ENCODE data around the gene SUCLG2. TPM values are rescaled to one million over a fixed set of nuclear protein-coding genes. Genes with fewer than 3 reads are reported as not detected.
"Not testable (repeated sequence)": the region's sequence is repeated elsewhere in the genome, so short reads cannot be mapped to it uniquely, and the experiment has no call there.

The SUCLG2 gene
- total RNA-seq, 3 donors from 2014 or later: 28.3 to 38.2 (median 29.7) TPM

GRCh38 chr3:67609709-67610108 is 44.7 kb downstream of the SUCLG2 start:
- Mint-ChIP-seq H3K4me1 (ENCODE audit: low read depth) (peaks cover 48% of the 10 kb centered on the region), H3K27me3 (ENCODE audit: low read depth) (no peaks in the 10 kb centered on the region), H3K4me3 (no peak overlapping the region), H3K36me3 (ENCODE audit: insufficient read depth) (peaks cover 59% of the 10 kb centered on the region), H3K9me3 (peaks cover 9% of the 10 kb centered on the region)
- ATAC-seq: no peak
- DNase-seq: no peak

DNA sequence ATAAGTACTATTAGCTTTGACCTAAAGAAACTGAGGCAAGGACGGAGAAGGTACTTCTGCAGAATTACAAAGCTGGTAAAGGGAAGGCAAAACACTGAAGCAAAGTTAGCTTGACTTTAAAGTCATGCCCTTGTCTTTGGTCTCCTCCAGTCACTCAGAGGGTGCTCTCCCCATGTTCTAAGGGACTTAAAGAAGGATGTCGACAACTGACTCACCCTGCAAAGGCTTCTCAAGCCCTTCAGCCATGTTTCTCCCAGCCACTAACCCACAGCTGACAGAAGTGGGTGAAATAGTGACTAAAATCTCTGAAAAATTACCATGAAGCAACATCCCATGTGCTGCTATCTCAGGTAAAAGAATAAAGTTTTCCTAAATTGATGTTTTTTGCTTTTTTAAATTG is 46.4 kb downstream of the SUCLG2 start:
- H3K9me3 Mint-ChIP-seq: peaks cover 9% of the 10 kb centered on the region
- DNase-seq (no peak), ATAC-seq (no peak)
- H3K4me3 Mint-ChIP-seq: no peak overlapping the region
- H3K4me1 Mint-ChIP-seq (ENCODE audit: low read depth): peaks cover 55% of the 10 kb centered on the region
- H3K27me3 Mint-ChIP-seq (ENCODE audit: low read depth): no peaks in the 10 kb centered on the region
- H3K36me3 Mint-ChIP-seq (ENCODE audit: insufficient read depth): peaks cover 56% of the 10 kb centered on the region

GRCh38 chr3:67605377-67605776 is 49.0 kb downstream of the SUCLG2 start:
- peaks cover 50% of the 10 kb centered on the region for H3K36me3 Mint-ChIP-seq (ENCODE audit: insufficient read depth)
- H3K9me3 Mint-ChIP-seq: peaks cover 9% of the 10 kb centered on the region
- H3K27me3 Mint-ChIP-seq (ENCODE audit: low read depth): no peaks in the 10 kb centered on the region
- ATAC-seq: peak; percentile 38 to 60
- DNase-seq: no peak
- H3K4me3 Mint-ChIP-seq: no peak overlapping the region
- peaks cover 69% of the 10 kb centered on the region for H3K4me1 Mint-ChIP-seq (ENCODE audit: low read depth)

- Mint-ChIP-seq H3K27me3 (ENCODE audit: low read depth) (no peaks in the 10 kb centered on the region), H3K9me3 (peaks cover 2% of the 10 kb centered on the region), H3K4me3 (no peak overlapping the region), H3K36me3 (ENCODE audit: insufficient read depth) (peaks cover 40% of the 10 kb centered on the region), H3K4me1 (ENCODE audit: low read depth) (peaks cover 82% of the 10 kb centered on the region)
- DNase-seq (no peak), ATAC-seq (no peak)
These were observed 51.6 kb downstream of the SUCLG2 start for GRCh38 chr3:67602816-67603215.

GRCh38 chr3:67601919-67602608 is 52.3 kb downstream of the SUCLG2 start:
- peaks cover 83% of the 10 kb centered on the region for H3K4me1 Mint-ChIP-seq (ENCODE audit: low read depth)

DNA sequence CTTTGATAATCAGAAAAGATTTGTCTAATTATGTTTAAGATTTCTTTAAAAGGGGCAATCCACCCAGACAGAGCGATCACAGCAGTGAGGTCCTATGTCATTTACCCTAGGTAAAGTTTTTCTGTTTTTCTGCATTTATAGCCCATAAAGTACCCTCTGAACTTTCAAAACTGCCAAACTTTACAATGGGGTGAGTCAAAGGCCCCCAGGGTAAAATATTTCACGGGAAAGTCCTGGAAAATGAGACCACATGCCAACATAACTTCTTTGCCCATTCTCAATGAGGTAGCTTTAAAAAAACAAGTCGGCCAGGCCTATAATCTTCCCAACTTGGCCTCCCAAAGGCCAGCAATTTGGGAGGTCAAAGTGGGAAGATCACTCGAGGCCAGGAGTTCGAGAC is 53.0 kb downstream of the SUCLG2 start:
- H3K9me3 Mint-ChIP-seq: no peaks in the 10 kb centered on the region
- no peak for DNase-seq
- no peak overlapping the region for H3K4me3 Mint-ChIP-seq
- ATAC-seq: no peak
- H3K27me3 Mint-ChIP-seq (ENCODE audit: low read depth): no peaks in the 10 kb centered on the region
- H3K36me3 Mint-ChIP-seq (ENCODE audit: insufficient read depth): peaks cover 37% of the 10 kb centered on the region
- H3K4me1 Mint-ChIP-seq (ENCODE audit: low read depth): peaks cover 88% of the 10 kb centered on the region

More at GRCh38 chr3:67601919-67602608, 52.3 kb downstream of the SUCLG2 start:
- no peaks in the 10 kb centered on the region for H3K27me3 Mint-ChIP-seq (ENCODE audit: low read depth)
- ATAC-seq: no peak
- peaks cover 34% of the 10 kb centered on the region for H3K36me3 Mint-ChIP-seq (ENCODE audit: insufficient read depth)
- H3K9me3 Mint-ChIP-seq: no peaks in the 10 kb centered on the region
- peak overlapping the region; percentile 46 for H3K4me3 Mint-ChIP-seq
- no peak for DNase-seq

DNA sequence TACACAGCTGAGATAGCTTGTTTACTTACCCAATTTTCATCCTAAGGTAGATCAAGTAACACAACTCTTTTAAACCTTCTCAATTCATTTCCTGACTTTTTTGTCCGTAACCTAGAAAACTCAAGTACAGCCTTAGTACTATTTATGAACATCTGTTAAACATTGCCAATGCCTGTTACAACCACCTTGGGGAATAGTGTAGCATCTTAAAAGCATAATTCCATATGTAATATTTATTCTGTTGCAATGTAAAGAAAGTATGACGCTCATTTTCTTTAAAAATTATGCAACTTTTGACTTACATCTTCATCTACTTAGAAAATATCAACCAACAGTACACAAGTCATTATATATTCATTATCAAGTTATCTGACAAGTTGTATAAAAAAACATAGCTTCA is 54.6 kb downstream of the SUCLG2 start:
- Mint-ChIP-seq H3K9me3 (no peaks in the 10 kb centered on the region), H3K4me1 (ENCODE audit: low read depth) (peaks cover 88% of the 10 kb centered on the region), H3K36me3 (ENCODE audit: insufficient read depth) (peaks cover 30% of the 10 kb centered on the region), H3K4me3 (peak overlapping the region; percentile 16), H3K27me3 (ENCODE audit: low read depth) (no peaks in the 10 kb centered on the region)
- ATAC-seq (no peak), DNase-seq (no peak)

DNA sequence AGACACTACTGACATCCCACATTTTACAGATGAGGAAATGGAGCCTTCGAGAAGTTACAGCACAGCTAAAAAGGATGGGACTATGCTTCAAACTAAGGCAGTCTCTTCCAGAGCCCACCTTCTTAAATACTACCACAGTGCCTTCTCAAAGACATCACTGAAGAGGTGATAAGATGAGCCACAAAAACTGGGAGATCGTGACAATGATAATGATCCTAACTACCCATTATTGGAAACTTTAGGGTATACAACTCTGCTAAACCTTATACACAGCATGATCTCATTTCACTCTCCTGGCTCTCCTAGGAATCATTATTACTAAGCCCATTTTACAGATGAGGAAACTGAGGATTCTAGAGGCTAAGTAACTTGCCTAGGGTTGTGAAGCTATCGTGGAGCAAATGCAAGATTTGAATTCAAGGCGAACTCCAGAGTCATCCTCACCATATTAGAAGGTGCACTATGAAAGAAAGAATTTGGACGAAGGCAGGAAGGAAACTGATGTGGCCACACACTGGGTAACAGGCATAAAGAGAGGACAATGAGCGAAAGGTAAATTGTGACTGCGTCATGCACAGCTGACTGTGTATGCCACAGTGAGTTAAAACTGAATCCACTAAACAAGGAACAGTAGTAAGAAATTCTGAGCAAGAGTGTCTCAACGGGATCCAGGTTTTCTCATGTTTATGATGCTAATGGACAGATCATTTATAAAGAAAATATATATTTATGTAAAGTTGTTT is 55.4 kb downstream of the SUCLG2 start:
- H3K9me3 Mint-ChIP-seq: no peaks in the 10 kb centered on the region
- peak in 1 of 2 donors; percentile 55 for ATAC-seq
- H3K4me3 Mint-ChIP-seq: no peak overlapping the region
- peaks cover 26% of the 10 kb centered on the region for H3K36me3 Mint-ChIP-seq (ENCODE audit: insufficient read depth)
- no peak for DNase-seq
- H3K27me3 Mint-ChIP-seq (ENCODE audit: low read depth): no peaks in the 10 kb centered on the region
- peaks cover 86% of the 10 kb centered on the region for H3K4me1 Mint-ChIP-seq (ENCODE audit: low read depth)

- peaks cover 40% of the 10 kb centered on the region for H3K36me3 Mint-ChIP-seq (ENCODE audit: insufficient read depth)
- no peaks in the 10 kb centered on the region for H3K27me3 Mint-ChIP-seq (ENCODE audit: low read depth)
- H3K9me3 Mint-ChIP-seq: no peaks in the 10 kb centered on the region
- H3K4me1 Mint-ChIP-seq (ENCODE audit: low read depth): peaks cover 67% of the 10 kb centered on the region
- ATAC-seq (no peak), DNase-seq (no peak)
- no peak overlapping the region for H3K4me3 Mint-ChIP-seq
These were observed 59.0 kb downstream of the SUCLG2 start for GRCh38 chr3:67595424-67595823.

GRCh38 chr3:67593761-67594234 is 60.6 kb downstream of the SUCLG2 start:
- H3K27me3 Mint-ChIP-seq (ENCODE audit: low read depth): no peaks in the 10 kb centered on the region
- H3K36me3 Mint-ChIP-seq (ENCODE audit: insufficient read depth): peaks cover 45% of the 10 kb centered on the region
- no peak for ATAC-seq
- H3K4me3 Mint-ChIP-seq: no peak overlapping the region
- no peaks in the 10 kb centered on the region for H3K9me3 Mint-ChIP-seq
- H3K4me1 Mint-ChIP-seq (ENCODE audit: low read depth): peaks cover 58% of the 10 kb centered on the region
- no peak for DNase-seq

DNA sequence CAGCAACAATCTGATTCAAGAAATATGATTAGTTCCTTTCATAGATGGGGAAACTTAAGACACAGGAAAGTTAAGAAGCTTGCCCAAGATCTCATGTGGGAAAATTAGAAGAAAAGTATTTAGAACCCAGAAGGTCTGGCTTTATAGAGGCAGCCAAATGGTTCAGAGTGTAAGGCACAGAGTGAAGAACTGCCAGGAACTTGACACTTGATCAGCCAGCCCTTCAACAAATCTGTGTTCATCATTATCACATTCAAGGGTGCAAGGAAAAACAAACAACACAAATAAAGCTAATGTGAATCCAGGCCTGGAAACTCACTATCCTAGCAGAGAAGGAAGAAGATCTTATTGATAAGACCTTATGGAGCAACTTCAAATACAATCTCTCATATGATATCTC is 62.4 kb downstream of the SUCLG2 start:
- Mint-ChIP-seq H3K4me3 (no peak overlapping the region), H3K4me1 (ENCODE audit: low read depth) (peaks cover 53% of the 10 kb centered on the region), H3K27me3 (ENCODE audit: low read depth) (no peaks in the 10 kb centered on the region), H3K9me3 (no peaks in the 10 kb centered on the region), H3K36me3 (ENCODE audit: insufficient read depth) (peaks cover 46% of the 10 kb centered on the region)
- ATAC-seq (no peak), DNase-seq (no peak)

GRCh38 chr3:67587811-67588210 is 66.6 kb downstream of the SUCLG2 start:
- H3K4me1 Mint-ChIP-seq (ENCODE audit: low read depth): peaks cover 52% of the 10 kb centered on the region
- H3K36me3 Mint-ChIP-seq (ENCODE audit: insufficient read depth): peaks cover 58% of the 10 kb centered on the region
- H3K4me3 Mint-ChIP-seq: no peak overlapping the region

DNA sequence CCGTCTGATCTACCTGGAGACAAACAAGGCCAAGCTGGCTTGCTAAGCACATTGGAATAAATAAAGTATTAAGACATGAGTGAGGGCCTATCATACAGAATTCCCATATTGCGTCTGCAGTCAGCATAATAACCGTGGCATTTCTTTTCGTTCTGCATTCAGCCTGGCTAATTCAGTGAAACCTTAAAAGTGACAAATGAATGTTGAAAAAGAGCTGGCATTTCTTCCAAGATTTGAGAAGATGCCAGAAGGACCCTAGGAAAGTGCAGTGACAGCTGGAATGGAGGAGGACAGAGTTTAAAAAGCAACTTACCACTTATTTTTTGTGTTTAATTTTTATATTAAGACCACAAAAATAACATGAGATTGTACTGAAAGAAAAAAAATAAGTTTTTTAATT is 67.1 kb downstream of the SUCLG2 start:
- ATAC-seq: no peak
- peaks cover 52% of the 10 kb centered on the region for H3K4me1 Mint-ChIP-seq (ENCODE audit: low read depth)
- no peak for DNase-seq
- no peaks in the 10 kb centered on the region for H3K27me3 Mint-ChIP-seq (ENCODE audit: low read depth)
- peaks cover 61% of the 10 kb centered on the region for H3K36me3 Mint-ChIP-seq (ENCODE audit: insufficient read depth)
- no peak overlapping the region for H3K4me3 Mint-ChIP-seq
- no peaks in the 10 kb centered on the region for H3K9me3 Mint-ChIP-seq

More at GRCh38 chr3:67587811-67588210, 66.6 kb downstream of the SUCLG2 start:
- H3K27me3 Mint-ChIP-seq (ENCODE audit: low read depth): no peaks in the 10 kb centered on the region
- DNase-seq (no peak), ATAC-seq (no peak)
- no peaks in the 10 kb centered on the region for H3K9me3 Mint-ChIP-seq

DNA sequence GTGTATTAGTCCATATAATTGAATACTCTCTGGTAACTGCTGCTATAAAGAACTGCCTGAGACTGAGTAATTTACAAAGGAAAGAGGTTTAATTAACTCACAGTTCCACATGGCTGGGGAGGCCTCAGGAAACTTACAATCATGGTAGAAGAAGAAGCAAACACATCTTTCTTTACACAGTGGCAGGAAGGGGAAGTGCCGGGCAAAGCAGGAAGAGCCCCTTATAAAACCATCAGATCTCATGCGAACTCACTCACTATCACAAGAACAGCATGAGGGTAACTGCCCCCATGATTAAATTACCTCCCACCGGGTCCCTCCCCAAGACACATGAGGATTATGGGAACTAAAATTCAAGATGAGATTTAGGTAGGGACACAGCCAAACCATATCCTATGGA is 69.8 kb downstream of the SUCLG2 start:
- H3K27me3 Mint-ChIP-seq (ENCODE audit: low read depth); ATAC-seq: not testable (repeated sequence)

More for the DNA sequence above, 69.8 kb downstream of the SUCLG2 start:
- H3K4me3 Mint-ChIP-seq, DNase-seq, H3K9me3 Mint-ChIP-seq: not testable (repeated sequence)
- H3K4me1 Mint-ChIP-seq (ENCODE audit: low read depth): peaks cover 46% of the 10 kb centered on the region
- peaks cover 53% of the 10 kb centered on the region for H3K36me3 Mint-ChIP-seq (ENCODE audit: insufficient read depth)

Measured in activated T-cell treated with anti-CD3 and anti-CD28 coated beads, Interleukin-2, amount 50 U/mL, for 4 hours (primary cell).